ENCODE data around the gene RASEF. TPM values are rescaled to one million over a fixed set of nuclear protein-coding genes. Genes with fewer than 3 reads are reported as not detected.

RASEF gene
- total RNA-seq, 4 donors from 2014 or later = 43.9 to 65.5 (median 63.1) TPM

- 68 to 75% methylated on average over 5 of the region's 5 CpGs for WGBS, 2 donors
- intact Hi-C loops (cut with DNase I) = no loop called here
- H3K4me3 ChIP-seq (replicated peaks in 1 of 3) = no peak overlapping the region
- no peaks in the 10 kb centered on the region for H3K36me3 ChIP-seq
- H3K27ac ChIP-seq = peak overlapping the region in 1 of 3 donors; percentile 36
- TF ChIP-seq CTCF (IDR thresholded peaks at IDR 0.05) = no peak
- no peak for TF ChIP-seq POLR2A (IDR thresholded peaks at IDR 0.05)
- H3K4me1 ChIP-seq = peaks cover 0 to 7% of the 10 kb centered on the region in 2 donors
- no peaks in the 10 kb centered on the region for H3K9me3 ChIP-seq
- H3K27me3 ChIP-seq = no peaks in the 10 kb centered on the region
- DNase-seq = no peak
These were observed 3.8 kb upstream of the RASEF start for GRCh38 chr9:83066771-83067170.

- intact Hi-C loops (cut with DNase I) = no loop called here
These were observed 2.3 kb upstream of the RASEF start for GRCh38 chr9:83065233-83065632.

GRCh38 chr9:83061990-83062650 is 822 bp downstream of the RASEF start:
- peaks cover 11 to 21% of the 10 kb centered on the region in 2 donors for H3K4me1 ChIP-seq
- no peaks in the 10 kb centered on the region for H3K36me3 ChIP-seq
- no peaks in the 10 kb centered on the region for H3K9me3 ChIP-seq
- peak overlapping the region; percentile 91 to 96 (median 95) for H3K27ac ChIP-seq
- no peaks in the 10 kb centered on the region for H3K27me3 ChIP-seq
- no peak for TF ChIP-seq CTCF (IDR thresholded peaks at IDR 0.05)
- peak in 1 of 2 donors; percentile 50 for TF ChIP-seq POLR2A (IDR thresholded peaks at IDR 0.05)
- DNase-seq = peak; percentile 84 to 85
- WGBS, 2 donors = 2 to 4% methylated on average over 16 to 24 of the region's 53 CpGs
- intact Hi-C loops (cut with DNase I) = no loop called here
- peak overlapping the region in 2 of 3 donors; percentile 25 to 45 for H3K4me3 ChIP-seq (replicated peaks in 1 of 3)

More at GRCh38 chr9:83065233-83065632, 2.3 kb upstream of the RASEF start:
- no peaks in the 10 kb centered on the region for H3K9me3 ChIP-seq
- H3K27ac ChIP-seq = no peak overlapping the region
- H3K36me3 ChIP-seq = no peaks in the 10 kb centered on the region
- H3K4me1 ChIP-seq = peaks cover 0 to 7% of the 10 kb centered on the region in 2 donors
- TF ChIP-seq CTCF (IDR thresholded peaks at IDR 0.05) (no peak), POLR2A (IDR thresholded peaks at IDR 0.05) (no peak)
- H3K27me3 ChIP-seq = no peaks in the 10 kb centered on the region
- H3K4me3 ChIP-seq (replicated peaks in 1 of 3) = no peak overlapping the region
- no peak for DNase-seq
- WGBS, 2 donors = 79 to 100% methylated on average over 1 of the region's 1 CpG

GRCh38 chr9:83061036-83061435 is 1.9 kb downstream of the RASEF start:
- TF ChIP-seq POLR2A (IDR thresholded peaks at IDR 0.05) = no peak
- TF ChIP-seq CTCF (IDR thresholded peaks at IDR 0.05) = no peak
- DNase-seq = no peak
- intact Hi-C loops (cut with DNase I) = no loop called here
- WGBS, 2 donors = 52 to 59% methylated on average over 2 of the region's 2 CpGs
- H3K4me1 ChIP-seq = peaks cover 11 to 23% of the 10 kb centered on the region in 2 donors
- H3K27me3 ChIP-seq = no peaks in the 10 kb centered on the region
- peak overlapping the region in 1 of 3 donors; percentile 45 for H3K4me3 ChIP-seq (replicated peaks in 1 of 3)
- peak overlapping the region; percentile 91 to 96 (median 95) for H3K27ac ChIP-seq
- no peaks in the 10 kb centered on the region for H3K9me3 ChIP-seq
- no peaks in the 10 kb centered on the region for H3K36me3 ChIP-seq

GRCh38 chr9:83060556-83060955 is 2.4 kb downstream of the RASEF start:
- no peak overlapping the region for H3K4me3 ChIP-seq (replicated peaks in 1 of 3)
- DNase-seq = peak in 1 of 2 donors; percentile 13

More at GRCh38 chr9:83060556-83060955, 2.4 kb downstream of the RASEF start:
- Histone ChIP-seq H3K36me3 (no peaks in the 10 kb centered on the region), H3K27ac (peak overlapping the region in 1 of 3 donors; percentile 95), H3K4me1 (peaks cover 11 to 23% of the 10 kb centered on the region in 2 donors), H3K27me3 (no peaks in the 10 kb centered on the region), H3K9me3 (no peaks in the 10 kb centered on the region)
- TF ChIP-seq POLR2A (IDR thresholded peaks at IDR 0.05) (no peak), CTCF (IDR thresholded peaks at IDR 0.05) (no peak)
- intact Hi-C loops (cut with DNase I) = no loop called here
- WGBS, 2 donors = 80 to 82% methylated on average over 3 of the region's 3 CpGs

All from thyroid gland (tissue), 4 donors.